HuH-7 (cell line): ENCODE measurements around the gene COBL.

ENCODE experiments used
- DNase-seq: peaks from one replicate; pipeline ENCODE4 v3.0.0; 2011; ENCODE audit warnings: low spot score

The COBL gene

DNA sequence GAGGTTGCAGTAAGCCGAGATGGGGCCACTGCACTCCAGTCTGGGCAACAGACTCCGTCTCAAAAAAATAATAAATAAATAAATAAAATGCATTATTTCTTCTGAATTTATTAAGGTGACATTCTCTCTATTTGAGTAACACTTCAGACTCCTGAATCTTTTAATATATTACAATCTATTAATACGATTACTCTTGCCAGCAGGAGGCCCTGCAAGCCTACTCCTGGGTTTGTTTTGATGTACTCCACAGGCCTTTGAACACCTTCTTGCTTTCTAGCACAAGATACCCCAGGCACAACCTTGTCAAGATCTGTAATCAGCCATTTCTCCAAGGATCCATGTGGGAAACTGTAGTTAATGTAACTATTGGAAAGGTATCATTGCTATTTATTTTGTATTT, 63.5 kb downstream of the COBL start:
- no peak for DNase-seq

DNA sequence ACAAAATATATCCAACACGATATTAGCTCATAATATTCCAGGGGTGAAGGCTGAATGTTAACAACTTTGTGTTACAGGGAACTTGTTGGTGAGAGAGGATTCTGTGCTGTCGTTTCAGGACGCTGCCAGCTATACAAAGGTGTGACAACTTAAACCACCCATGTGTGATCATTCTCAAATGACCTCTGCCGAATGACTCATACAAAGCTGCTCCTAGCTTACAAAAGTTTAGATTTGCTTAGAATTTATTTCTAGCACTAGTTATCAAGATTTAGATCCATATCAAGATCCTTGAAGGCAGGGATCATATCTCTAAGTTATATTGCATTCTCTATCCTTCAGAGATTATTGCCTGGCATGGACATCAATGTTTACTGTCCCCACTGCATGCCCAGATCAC, 65.3 kb downstream of the COBL start:
- DNase-seq, result no peak

DNA sequence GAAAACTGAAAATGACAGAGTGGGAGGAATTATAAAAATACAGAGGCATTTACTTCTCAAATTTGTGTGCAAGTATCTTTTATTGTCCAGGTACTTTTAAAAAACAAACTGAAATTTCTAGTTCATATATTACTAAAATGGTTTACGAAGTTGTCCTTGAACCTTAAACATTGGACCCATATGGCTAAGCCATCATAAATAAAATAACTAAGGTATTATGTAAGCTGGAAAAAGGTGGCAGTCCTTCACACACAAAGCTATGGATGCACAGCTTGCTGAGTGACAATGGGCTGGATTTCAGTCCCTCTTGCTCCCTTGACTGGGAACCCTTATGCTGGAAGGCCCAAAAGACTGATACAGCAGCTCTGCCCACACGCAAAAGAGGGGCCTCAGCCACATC, 66.1 kb downstream of the COBL start:
- no peak for DNase-seq

DNA sequence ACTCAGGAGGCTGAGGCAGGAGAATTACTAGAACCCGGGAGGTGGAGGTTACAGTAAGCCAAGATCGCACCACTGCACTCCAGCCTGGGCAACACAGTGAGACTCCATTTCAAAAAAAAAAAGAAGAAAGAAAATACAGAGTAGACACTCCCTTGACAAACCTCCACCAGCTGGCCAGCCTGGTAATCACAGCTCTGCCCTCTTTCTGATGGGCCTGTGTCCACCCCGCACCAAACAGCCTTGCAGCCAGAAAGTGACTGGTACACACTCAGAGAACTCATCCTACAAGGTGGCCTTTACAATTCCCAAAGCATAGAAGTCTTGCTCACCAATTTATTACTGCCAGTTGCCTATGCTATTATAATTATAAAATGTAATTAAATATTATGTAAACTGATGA, 66.6 kb downstream of the COBL start:
- DNase-seq, result no peak

DNA sequence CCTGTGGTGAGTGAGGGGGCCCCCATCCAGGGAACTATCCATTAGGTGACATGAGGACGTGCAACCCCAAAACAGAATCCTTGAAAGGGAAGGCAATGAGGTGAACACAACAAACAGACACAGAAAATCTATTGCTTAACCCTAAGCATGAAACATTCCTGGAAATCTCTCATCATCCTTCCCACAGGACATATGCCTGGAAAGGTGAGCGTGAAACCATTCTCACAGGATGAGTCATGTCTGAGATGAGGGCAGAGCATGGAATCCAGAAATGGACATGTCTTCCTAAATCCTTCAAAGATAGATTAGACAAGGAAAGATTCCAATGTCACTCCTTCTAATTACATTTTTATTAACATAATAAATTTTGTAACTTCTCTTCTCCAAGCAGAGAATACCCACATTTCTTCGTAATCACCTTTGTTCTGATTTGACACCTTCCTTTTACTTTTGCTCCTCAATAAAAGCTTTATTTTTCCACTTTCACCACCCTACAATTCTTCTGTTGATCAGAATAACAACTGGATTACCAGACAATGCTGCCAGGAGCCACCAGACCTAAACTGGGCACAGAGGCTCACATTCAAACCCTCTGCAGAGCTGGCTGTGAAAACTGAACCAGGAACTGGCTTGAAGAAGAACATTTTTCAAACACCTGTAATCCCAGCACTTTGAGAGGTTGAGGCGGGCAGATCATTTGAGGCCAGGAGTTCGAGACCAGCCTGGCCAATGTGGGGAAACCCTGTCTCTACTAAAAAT, 67.2 kb downstream of the COBL start:
- no peak for DNase-seq

DNA sequence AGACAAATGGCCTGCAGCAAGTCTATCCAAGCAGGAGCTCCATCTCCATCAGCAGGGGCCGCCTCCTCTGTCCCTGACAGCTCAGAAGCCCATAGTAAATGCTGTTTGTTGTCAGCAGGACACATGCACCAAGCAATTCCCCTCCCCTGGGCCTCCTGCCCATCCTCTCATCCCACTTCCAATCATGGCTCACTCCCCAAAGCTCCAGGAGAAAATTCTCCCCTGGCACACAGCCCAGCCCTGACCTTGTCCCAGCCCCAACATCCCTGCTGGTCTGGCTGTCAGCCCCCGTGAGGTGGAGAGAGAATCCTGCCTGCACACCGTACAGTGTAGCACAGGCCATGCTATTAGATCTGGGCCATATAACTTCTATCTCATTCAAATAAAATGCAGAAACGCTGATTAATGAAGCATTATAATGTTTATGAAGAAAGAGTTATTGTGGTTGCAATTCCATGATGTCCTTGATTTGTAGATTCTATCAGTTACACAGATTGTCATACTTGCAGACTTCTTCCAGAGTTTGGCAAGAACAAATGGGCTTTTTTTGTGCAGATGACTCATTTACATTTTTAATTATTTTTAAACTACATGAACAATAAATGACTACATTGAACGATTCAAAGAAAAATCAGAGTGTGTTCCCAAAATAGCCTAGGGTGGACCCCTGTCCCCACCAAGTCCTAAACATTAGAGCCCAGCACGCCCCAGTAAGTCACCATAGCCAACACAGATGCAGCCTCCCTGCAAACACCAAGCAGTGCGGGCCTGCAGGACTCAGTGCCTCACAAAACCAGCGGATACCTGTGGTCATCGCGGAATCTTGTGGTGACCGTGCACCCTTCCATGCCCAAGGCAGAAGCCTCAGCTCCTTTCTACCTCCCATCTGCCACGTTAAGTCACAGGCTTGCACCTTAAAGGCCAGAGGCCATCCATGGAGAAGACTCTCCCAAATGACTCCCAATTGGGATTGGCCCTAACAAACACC, 70.1 kb downstream of the COBL start:
- no peak for DNase-seq

DNA sequence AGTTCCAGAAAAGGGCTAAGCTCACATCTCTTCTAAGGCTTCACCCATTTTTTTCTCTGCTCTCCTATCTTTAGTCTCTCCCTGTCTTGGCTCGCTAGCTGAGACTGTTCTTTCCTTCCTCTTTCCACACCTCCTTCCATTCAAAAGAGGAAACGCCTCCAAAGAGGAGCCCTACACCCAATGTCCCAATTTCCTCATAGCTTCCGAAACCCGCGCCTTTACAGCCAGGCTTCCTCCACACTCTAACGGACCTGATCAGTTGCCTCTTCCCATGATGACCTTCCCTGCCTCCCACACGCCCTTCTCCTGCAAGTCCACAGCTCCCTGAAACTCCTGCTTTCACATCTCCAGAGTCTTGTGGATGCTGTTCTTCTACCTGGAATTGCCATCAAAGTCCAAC, 71.7 kb downstream of the COBL start:
- no peak for DNase-seq

DNA sequence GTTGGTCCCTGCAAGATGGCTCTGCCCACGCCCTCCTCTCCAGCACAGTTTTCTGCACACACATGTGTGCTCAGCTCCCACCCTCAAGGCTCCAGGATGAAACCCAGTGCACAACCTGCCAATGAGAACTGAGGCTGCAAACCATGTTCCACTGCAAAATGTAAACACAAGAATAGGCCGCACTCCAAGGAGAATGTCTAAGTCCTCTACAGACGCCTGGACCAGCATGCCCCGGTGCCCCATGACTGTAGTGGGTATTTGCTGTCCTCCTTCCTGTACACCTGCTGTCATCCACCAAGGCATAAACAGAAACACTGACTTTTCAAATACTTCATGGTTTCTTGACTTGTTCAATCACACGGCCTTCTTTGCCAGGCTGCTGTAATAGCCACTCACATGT, 72.6 kb downstream of the COBL start:
- no peak for DNase-seq

DNA sequence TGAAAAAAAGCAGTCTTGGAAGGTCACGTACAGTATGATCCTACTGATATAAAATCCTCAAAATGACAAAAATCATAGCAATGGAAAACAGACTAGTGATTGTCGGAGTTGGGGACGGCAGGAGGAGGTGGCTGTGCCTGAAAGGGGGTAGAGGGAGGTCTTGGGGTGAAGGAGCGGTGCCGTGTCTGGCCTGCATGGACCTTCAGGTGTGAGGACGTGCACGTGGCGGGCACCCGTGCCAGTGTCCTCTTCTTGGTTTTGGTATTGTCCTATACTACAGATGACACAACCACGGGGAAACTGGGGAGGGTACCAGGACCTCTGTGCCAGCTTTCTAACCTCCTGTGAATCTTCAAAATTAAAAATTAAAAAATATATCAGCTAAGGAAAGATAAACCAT, 73.0 kb downstream of the COBL start:
- no peak for DNase-seq

DNA sequence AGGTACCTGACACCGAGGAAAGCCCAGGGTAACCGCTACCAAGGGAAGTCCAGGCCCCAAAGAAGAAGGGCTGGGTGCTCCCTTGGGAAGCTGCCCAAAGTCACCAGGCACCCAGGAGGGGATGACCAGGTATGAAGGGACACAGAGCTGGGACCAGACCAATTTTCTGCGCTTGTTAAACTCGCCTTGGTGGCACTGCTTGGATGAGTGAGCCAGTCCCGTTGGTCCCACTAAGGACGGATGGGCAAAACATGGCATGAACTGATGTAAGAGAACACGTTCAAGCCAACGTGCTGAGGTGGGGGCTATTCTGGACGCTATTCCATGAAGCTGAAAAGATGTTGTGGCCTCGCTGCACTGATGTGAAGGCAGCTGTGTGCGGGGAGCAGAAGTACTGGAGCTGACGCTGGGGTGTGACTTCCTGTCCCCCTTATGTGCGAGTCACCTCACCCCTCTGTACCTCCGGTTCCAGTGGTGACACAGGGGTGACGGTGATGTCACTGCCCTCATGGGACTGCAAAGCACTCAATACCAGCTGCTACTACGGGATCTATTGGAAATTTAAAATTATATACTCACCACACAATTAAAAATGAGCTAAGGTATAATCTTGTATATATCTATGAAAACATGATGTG, 73.6 kb downstream of the COBL start:
- no peak for DNase-seq

DNA sequence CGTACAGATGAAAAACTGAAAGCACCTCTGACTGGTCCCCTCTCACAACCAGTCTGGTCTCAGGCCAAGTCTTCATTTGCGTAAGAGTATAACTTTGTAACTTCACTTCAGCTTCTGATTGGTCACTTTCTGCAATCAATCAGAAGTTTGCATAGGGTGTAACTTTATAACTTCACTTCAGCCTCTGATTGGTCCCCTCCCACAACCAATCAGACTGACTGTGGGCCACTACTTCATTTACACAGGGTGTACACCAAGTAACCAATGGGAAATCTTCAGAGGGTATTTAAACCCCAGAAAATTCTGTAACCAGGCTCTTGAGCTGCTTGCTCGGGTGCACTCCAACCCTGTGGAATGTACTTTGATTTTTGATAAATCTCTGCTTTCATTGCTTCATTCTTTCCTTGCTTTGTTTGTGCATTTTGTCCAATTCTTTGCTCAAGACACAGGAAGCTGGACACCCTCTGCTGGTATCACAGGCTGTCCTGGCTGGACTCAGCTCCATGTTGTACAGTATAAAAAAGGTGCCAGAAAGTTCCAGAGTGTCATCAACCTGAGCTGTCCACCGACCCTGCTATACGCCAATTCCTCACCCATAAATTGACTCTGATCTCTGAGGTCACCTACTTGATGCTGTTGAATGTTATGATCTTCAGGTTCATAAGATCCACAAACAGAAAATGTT, 74.5 kb downstream of the COBL start:
- DNase-seq, result no peak

DNA sequence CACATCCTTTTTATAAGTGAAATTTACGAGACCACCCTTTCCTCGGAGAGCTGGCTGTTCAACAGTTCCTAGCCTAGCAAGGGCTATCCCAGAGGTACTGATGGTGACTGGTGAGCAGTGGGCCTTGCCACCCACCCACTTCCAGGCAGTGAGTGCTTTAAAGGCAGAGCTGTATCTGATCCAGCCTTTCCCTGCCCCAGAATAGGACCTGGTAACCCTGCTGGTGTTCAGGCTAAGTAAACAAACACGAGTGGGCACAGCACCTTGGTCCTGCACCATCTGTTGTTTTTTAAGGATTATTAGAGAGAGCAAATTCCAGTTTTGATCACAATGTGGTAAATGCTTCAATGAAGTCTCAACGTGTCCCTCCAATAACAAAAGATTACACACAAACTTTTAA, 75.7 kb downstream of the COBL start:
- no peak for DNase-seq

DNA sequence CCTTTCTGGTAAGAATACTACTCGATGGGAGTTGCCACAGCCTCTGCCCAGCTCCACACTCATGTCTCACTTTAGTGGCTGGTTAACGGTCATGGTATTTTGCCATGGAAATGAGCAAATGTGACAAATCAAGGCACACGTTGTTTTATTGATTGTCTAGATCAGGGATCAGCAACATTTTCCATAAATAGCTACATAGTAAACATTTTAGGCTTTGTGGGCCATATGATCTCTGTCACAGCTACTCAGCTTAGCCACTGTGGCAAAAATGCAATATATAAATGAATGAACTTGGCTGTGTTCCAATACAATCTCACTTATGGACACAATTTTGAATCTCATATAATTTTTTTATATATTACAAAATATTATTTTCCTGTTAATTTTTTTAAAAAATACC, 76.9 kb downstream of the COBL start:
- no peak for DNase-seq

DNA sequence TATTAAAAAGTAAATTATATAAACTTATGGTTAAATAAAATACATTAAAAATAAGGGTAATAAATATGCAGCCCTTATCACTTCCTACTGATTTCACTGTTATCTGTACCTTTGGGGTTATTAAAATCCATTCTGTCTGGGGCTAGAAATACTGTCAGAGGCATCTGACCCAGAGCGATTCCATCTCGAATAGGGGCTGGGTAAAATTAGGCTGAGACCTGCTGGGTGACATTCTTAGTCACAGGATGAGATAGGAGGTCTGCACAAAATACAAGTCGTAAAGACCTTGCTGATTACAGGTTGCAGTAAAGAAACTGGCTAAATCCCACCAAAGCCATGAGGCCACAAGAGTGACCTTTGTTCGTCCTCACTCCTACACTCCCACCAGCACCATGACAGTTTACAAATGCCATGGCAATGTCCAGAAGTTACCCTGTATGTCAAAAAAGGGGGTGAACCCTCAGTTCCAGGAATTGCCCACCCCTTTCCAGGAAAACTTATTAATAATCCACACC, 77.6 kb downstream of the COBL start:
- no peak for DNase-seq

DNA sequence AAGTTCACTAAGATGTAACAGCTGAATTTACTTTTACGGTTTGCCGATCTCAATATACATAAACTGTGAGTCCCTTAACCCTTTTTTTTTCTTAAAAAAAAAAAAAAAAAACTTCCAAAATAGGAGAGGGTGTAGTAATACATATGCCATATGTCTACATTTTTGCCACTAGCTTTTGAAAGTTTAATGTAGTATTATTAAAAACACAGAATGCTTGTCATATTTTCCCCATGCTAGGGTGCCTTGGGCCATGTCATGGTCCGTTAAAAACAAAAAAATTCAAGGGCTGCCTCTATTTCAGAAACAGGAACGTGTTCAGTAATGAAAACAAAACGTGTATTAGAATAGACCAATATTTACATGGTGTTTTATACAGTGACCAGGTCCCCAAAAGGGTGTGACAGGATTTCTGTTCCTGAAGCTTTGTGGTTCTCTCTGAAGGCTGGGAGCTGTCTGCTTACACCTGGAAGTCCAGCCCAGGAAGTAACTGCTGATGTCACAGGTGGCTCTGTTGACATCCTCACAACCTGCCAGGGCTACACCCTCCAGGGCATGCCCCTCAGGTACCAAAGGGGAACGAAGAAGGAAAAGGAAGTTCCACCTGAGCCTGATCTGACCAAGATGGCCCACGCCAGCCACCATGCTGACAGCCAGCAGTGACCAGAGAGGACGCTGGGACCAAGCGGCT, 79.0 kb downstream of the COBL start:
- DNase-seq, result no peak

DNA sequence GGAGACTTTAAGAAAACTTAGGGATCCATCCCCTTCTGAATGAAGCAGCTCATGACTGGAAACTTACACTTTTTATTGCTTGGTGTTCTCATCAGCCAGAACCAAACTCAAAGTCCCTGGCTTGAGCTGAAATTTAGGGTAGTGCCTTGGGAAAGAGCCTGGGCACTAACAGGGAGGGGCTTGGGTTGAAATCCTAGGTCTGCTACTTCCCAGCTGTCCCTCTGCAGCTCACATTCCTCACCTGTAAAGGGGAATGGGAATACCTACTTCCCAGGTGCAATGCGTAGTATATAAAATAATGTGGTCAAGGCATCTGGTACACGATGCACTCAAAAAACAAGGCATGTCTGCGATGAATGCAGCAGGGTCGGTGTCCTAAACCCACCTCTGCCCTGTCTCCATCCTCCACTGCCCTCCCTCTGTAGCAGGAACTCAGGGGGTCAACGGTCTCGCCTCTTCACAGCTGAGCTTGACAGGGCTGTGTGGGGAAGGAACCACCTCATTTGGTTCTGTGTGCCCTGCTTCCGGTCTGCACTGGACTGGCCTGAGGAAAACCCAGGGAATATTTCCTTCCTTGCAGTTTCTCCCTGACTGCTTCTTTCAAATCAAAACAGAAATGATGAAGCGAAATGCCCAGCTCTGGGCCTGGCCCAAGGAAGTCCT, 80.0 kb downstream of the COBL start:
- no peak for DNase-seq

DNA sequence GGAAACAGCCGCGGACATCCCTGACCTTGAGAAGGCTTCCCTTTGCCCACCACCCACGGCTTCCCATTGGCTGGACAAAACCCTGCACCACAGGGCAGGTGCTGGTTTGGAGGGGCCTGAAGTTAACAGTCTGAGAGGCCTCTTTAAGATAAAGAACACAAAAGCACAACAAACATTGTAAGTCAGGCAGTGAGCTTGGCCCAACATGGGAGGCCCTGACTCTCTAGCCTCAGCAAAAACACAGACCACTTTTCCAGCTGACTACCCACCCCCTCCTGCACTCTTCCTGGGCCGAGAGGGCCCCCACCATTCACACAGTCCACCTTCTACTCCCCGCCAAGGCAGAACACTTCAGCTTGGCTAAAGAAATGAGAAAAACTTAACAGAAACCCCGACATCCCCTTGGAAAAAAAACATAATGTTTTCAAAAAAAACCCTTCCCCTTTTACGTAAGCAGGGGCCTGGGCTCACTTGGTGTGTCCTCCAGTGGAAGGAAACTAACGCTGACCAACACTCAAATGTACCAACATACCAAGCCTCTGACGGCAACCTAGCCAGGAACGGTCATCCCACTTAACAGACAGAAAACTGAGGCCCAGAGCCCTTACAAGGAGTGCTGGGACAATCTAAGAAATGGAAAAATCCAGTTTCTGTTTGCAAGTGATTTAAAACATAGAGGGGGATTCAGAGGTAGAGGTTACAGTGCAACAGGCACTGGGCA, 80.9 kb downstream of the COBL start:
- DNase-seq, result no peak

DNA sequence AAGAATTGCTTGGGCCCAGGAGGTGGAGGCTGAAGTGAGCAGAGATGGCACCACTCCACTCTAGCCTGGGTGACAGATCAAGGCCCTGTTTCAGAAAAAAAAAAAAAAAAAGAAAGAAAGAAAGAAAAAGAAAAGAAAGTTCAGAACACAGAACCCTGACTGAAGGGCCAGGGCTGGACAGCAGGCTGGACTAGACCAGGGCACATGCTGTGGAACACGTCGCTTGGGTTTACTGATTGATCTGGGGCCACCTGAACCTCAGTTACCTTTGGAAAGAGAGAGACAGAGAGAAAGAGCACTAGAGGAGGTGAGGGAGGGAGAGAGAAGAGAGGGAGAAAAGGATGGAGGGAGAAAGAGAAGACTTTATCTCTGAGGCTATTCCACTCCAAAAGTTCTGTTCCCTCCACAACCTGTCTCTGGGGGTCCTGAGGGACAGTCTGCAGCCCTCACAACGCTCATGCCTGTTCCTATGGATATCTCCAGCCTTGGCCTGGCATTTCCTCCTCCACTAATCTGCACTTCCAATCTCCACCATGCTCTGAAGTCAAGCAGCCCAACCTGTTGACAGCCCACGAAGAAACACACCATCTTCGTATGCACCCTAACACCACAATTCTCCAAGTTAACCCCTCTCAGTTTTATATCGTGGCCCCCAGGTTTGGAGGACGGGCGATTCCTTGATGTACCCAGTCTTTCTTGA, 81.8 kb downstream of the COBL start:
- no peak for DNase-seq

DNA sequence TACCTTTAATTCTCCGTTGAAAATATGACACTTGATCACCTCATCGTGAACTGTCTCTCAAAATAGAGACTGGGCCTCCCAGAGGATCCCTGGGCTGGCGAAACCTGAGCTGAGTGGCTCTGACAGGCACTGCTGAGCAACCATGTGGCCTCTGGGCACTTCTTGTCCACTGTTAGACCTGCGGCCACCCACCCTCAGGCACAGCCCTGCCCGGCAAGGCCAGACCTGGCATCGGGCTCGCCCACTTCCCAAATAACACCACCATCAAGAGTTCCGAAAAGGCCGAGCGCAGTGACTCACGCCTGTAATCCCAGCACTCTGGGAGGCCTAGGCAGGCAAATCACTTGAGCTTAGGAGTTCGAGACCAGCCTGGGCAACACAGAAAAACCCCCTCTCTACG, 82.5 kb downstream of the COBL start:
- DNase-seq, result no peak

DNA sequence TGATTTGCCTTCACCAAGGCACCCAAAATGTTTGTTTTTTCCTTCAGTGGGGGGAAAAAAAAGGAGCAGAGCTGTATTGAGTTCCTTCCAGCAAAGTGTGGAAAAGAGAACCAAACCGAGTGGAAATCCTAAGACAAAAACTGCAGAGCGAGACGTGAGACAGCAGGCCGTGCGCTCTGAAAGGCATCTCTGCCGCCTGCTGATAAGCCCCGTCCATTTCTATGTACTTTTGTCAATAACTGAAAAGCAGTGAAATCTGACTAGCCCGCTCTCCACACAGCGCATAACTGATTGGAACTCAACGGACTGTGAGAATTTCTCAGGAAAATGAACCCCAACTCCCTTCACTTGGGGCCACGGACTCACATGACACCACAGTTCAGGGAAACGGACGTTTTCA, 83.2 kb downstream of the COBL start:
- no peak for DNase-seq
